Measurements from ENCODE around the gene DMD. TPM values are rescaled to one million over a fixed set of nuclear protein-coding genes. Genes with fewer than 3 reads are reported as not detected.

Gene DMD
- total RNA-seq, 1 experiment from 2014 or later, result 2.2 TPM

DNA sequence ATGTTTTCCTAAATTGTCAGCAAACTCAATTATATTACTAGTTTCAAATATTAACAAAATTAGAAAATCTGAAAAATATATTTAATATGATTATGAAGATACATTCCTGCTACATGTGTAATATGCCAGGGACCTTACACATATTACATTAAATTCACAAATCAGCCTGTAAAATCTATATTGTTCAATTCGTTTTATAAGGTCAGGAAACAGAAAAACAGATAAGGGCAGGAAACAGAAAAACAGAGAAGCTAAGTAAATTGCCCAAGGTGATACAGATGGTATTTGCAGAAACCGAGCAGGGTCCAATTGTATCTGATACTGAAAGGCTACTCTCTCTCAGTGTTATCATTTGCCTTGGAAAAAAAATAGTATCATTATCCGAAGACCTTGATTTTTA is 739.0 kb downstream of the DMD start:
- CTCF ChIA-PET, result no interaction called here
- in situ Hi-C loops (cut with HindIII; ENCODE audit: low pct_unique_long_range_greater_than_20kb, low sequenced_read_pairs) (no loop called here), intact Hi-C loops (cut with micrococcal nuclease; ENCODE audit: unreplicated experiment) (no loop called here)
- no peak for DNase-seq (ENCODE audit: low read depth, low spot score)
- no peak overlapping the region for H3K27ac ChIP-seq (ENCODE audit: low read length)
- POLR2A ChIA-PET, result no interaction called here
- BruUV-seq (replicated peaks), result no TSS peak
- TF ChIP-seq, protein P1, sequence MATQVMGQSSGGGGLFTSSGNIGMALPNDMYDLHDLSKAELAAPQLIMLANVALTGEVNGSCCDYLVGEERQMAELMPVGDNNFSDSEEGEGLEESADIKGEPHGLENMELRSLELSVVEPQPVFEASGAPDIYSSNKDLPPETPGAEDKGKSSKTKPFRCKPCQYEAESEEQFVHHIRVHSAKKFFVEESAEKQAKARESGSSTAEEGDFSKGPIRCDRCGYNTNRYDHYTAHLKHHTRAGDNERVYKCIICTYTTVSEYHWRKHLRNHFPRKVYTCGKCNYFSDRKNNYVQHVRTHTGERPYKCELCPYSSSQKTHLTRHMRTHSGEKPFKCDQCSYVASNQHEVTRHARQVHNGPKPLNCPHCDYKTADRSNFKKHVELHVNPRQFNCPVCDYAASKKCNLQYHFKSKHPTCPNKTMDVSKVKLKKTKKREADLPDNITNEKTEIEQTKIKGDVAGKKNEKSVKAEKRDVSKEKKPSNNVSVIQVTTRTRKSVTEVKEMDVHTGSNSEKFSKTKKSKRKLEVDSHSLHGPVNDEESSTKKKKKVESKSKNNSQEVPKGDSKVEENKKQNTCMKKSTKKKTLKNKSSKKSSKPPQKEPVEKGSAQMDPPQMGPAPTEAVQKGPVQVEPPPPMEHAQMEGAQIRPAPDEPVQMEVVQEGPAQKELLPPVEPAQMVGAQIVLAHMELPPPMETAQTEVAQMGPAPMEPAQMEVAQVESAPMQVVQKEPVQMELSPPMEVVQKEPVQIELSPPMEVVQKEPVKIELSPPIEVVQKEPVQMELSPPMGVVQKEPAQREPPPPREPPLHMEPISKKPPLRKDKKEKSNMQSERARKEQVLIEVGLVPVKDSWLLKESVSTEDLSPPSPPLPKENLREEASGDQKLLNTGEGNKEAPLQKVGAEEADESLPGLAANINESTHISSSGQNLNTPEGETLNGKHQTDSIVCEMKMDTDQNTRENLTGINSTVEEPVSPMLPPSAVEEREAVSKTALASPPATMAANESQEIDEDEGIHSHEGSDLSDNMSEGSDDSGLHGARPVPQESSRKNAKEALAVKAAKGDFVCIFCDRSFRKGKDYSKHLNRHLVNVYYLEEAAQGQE (IDR thresholded peaks at IDR 0.05; ENCODE audit: insufficient read depth in 1 of 2, low read depth in 2 of 2, low read length in 1 of 2), result no peak
- TF ChIP-seq TCF7L2 (IDR thresholded peaks at IDR 0.05; ENCODE audit: low read depth, low read length) (no peak), POLR2AphosphoS5 (IDR thresholded peaks at IDR 0.05; ENCODE audit: low read depth, low read length) (no peak), SIN3A (IDR thresholded peaks at IDR 0.05; ENCODE audit: borderline replicate concordance, insufficient read depth, low read depth, low read length) (no peak)
- TF ChIP-seq, protein P2, sequence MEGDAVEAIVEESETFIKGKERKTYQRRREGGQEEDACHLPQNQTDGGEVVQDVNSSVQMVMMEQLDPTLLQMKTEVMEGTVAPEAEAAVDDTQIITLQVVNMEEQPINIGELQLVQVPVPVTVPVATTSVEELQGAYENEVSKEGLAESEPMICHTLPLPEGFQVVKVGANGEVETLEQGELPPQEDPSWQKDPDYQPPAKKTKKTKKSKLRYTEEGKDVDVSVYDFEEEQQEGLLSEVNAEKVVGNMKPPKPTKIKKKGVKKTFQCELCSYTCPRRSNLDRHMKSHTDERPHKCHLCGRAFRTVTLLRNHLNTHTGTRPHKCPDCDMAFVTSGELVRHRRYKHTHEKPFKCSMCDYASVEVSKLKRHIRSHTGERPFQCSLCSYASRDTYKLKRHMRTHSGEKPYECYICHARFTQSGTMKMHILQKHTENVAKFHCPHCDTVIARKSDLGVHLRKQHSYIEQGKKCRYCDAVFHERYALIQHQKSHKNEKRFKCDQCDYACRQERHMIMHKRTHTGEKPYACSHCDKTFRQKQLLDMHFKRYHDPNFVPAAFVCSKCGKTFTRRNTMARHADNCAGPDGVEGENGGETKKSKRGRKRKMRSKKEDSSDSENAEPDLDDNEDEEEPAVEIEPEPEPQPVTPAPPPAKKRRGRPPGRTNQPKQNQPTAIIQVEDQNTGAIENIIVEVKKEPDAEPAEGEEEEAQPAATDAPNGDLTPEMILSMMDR (IDR thresholded peaks at IDR 0.05), result no peak
- H3K4me1 ChIP-seq (ENCODE audit: control insufficient read depth, insufficient read depth, low read length), result no peaks in the 10 kb centered on the region
- no peaks in the 10 kb centered on the region for H3K27me3 ChIP-seq (ENCODE audit: control insufficient read depth, insufficient read depth, low read length)
- no peak for ATAC-seq
- H3K4me3 ChIP-seq (ENCODE audit: low read depth in 2 of 2, low read length in 2 of 2), result no peak overlapping the region
- H3K36me3 ChIP-seq (ENCODE audit: control insufficient read depth, insufficient read depth, low read length), result no peaks in the 10 kb centered on the region
- no peaks in the 10 kb centered on the region for H3K9me3 ChIP-seq (ENCODE audit: control insufficient read depth, insufficient read depth, low read depth, low read length)

DNA sequence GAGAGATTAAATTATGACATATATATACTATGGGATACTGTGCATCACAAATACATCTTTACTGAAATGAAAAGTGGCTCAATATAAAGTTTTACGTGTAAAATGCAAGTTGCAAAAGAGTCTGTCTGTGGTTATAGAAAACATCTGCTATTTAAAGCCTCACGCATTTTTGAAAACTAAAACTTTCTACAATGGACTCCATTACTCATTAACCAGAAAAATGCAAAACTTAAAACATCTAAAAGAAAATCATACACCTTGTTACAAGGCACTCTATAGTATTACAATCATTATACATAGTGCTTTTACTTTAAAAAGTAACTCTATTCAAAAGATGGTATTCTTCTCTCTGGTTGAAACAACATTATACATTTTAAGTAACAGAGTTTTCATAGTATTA is 755.6 kb downstream of the DMD start:
- TF ChIP-seq, protein P1 (IDR thresholded peaks at IDR 0.05; ENCODE audit: insufficient read depth in 1 of 2, low read depth in 2 of 2, low read length in 1 of 2), result no peak
- TF ChIP-seq TCF7L2 (IDR thresholded peaks at IDR 0.05; ENCODE audit: low read depth, low read length) (no peak), POLR2AphosphoS5 (IDR thresholded peaks at IDR 0.05; ENCODE audit: low read depth, low read length) (no peak), SIN3A (IDR thresholded peaks at IDR 0.05; ENCODE audit: borderline replicate concordance, insufficient read depth, low read depth, low read length) (no peak)
- TF ChIP-seq, protein P2 (IDR thresholded peaks at IDR 0.05), result no peak
- Histone ChIP-seq H3K36me3 (ENCODE audit: control insufficient read depth, insufficient read depth, low read length) (no peaks in the 10 kb centered on the region), H3K27me3 (ENCODE audit: control insufficient read depth, insufficient read depth, low read length) (no peaks in the 10 kb centered on the region), H3K27ac (ENCODE audit: low read length) (no peak overlapping the region), H3K4me3 (ENCODE audit: low read depth in 2 of 2, low read length in 2 of 2) (no peak overlapping the region), H3K4me1 (ENCODE audit: control insufficient read depth, insufficient read depth, low read length) (no peaks in the 10 kb centered on the region), H3K9me3 (ENCODE audit: control insufficient read depth, insufficient read depth, low read depth, low read length) (no peaks in the 10 kb centered on the region)
- CTCF ChIA-PET, result no interaction called here
- ATAC-seq, result no peak
- intact Hi-C loops (cut with micrococcal nuclease; ENCODE audit: unreplicated experiment) (no loop called here), in situ Hi-C loops (cut with HindIII; ENCODE audit: low pct_unique_long_range_greater_than_20kb, low sequenced_read_pairs) (no loop called here)
- BruUV-seq (replicated peaks), result no TSS peak
- DNase-seq (ENCODE audit: low read depth, low spot score), result no peak
- POLR2A ChIA-PET, result no interaction called here

Data from Panc1 (cell line).